HepG2 (cell line): ENCODE results near the gene DENND4B. TPM values are rescaled to one million over a fixed set of nuclear protein-coding genes. Genes with fewer than 3 reads are reported as not detected.
A peak's percentile ranks its signal among the peaks of the same experiment; 100 is the strongest.

ENCODE experiments used
- DMAP1 ChIP-seq: IDR thresholded peaks from 2 replicates; pipeline ENCODE4 v1.6.1; 2016
- EEA1 ChIP-seq: sonication (generic); formaldehyde crosslinking; IDR thresholded peaks from 2 replicates; pipeline ENCODE4 v1.5.1; 2020; ENCODE audit warnings: mild to moderate bottlenecking, missing genetic modification reagents, borderline replicate concordance
- FOSL1 ChIP-seq: sonication (generic); formaldehyde crosslinking; IDR thresholded peaks from 2 replicates; pipeline ENCODE4 v1.9.0; 2021; ENCODE audit warnings: missing genetic modification reagents, borderline replicate concordance
- HMGA1 ChIP-seq: sonication (generic); formaldehyde crosslinking; conservative IDR thresholded peaks from 2 replicates; pipeline ENCODE4 v1.4.0; 2020; ENCODE audit warnings: missing genetic modification reagents
- MXD3 ChIP-seq: IDR thresholded peaks from 2 replicates; pipeline ENCODE4 v1.6.1; 2016; ENCODE audit warnings: mild to moderate bottlenecking, missing biosample characterization, missing genetic modification reagents
- MXD4 ChIP-seq: IDR thresholded peaks from 2 replicates; pipeline ENCODE4 v1.6.1; 2016; ENCODE audit warnings: mild to moderate bottlenecking, missing biosample characterization, missing genetic modification reagents
- NFAT5 ChIP-seq: sonication (generic); formaldehyde crosslinking; IDR thresholded peaks from 2 replicates; pipeline ENCODE4 v1.4.0; 2020; ENCODE audit warnings: missing genetic modification reagents
- NFE2L1 ChIP-seq: sonication (generic); formaldehyde crosslinking; IDR thresholded peaks from 2 replicates; pipeline ENCODE4 v1.4.0; 2020; ENCODE audit warnings: missing genetic modification reagents, mild to moderate bottlenecking, borderline replicate concordance
- RNF219 ChIP-seq: sonication (generic); formaldehyde crosslinking; IDR thresholded peaks from 2 replicates; pipeline ENCODE4 v1.5.0; 2020; ENCODE audit warnings: mild to moderate bottlenecking, missing genetic modification reagents
- THRA ChIP-seq: sonication (generic); formaldehyde crosslinking; IDR thresholded peaks from 2 replicates; pipeline ENCODE4 v1.4.0; 2020; ENCODE audit warnings: missing genetic modification reagents, borderline replicate concordance
- ZFAT ChIP-seq: sonication (generic); formaldehyde crosslinking; conservative IDR thresholded peaks from 2 replicates; pipeline ENCODE4 v1.8.1; 2023; ENCODE audit warnings: missing genetic modification reagents, inconsistent platforms
- ZNF296 ChIP-seq: sonication (generic); formaldehyde crosslinking; conservative IDR thresholded peaks from 2 replicates; pipeline ENCODE4 v1.5.0; 2020; ENCODE audit warnings: mild to moderate bottlenecking, missing genetic modification reagents
- ZNF513 ChIP-seq: sonication (generic); formaldehyde crosslinking; conservative IDR thresholded peaks from 2 replicates; pipeline ENCODE4 v1.5.0; 2020; ENCODE audit warnings: missing genetic modification reagents
- ZNF615 ChIP-seq: sonication (generic); formaldehyde crosslinking; IDR thresholded peaks from 2 replicates; pipeline ENCODE4 v1.5.0; 2020; ENCODE audit warnings: mild to moderate bottlenecking, missing genetic modification reagents, borderline replicate concordance
- ZNF891 ChIP-seq: sonication (generic); formaldehyde crosslinking; IDR thresholded peaks from 2 replicates; pipeline ENCODE4 v1.5.0; 2020; ENCODE audit warnings: mild to moderate bottlenecking, missing genetic modification reagents
- polyA plus RNA-seq, 8 experiments: library from polyadenylated mRNA; depleted of rRNA in 3 of 8; stranded (reverse) in 7 of 8; unstranded in 1 of 8; fragments of >200 nt; fragmentation: Illumina TruSeq in 4 of 8; extraction: Trizol in 4 of 8; gene quantifications; 2 replicates each; pipeline versions ENCODE4 v1.2.1 to v1.2.3, GENCODE V29; 2011 to 2016; ENCODE audit warnings: low read depth in 4 of 8, missing spikeins in 1 of 8, mixed read lengths in 1 of 8; ENCODE audit not compliant: insufficient read depth in 1 of 8
- total RNA-seq, 5 experiments: library from RNA; depleted of rRNA; stranded (reverse); fragments of >200 nt; fragmentation: Illumina TruSeq; extraction: Trizol; gene quantifications; 2 replicates each; pipeline ENCODE4 v1.2.3, GENCODE V29; 2016; ENCODE audit warnings: low read depth in 1 of 5

DENND4B gene
- total and polyA plus RNA-seq, 2 of the 13 experiments (the other 11 are each of a cell fraction or from before 2014, with no cell fraction given), result 15.1 to 20.3 TPM

GRCh38 chr1:153990468-153991150, 44.1 kb upstream of the DENND4B start, which contains the start of gene RPS27 (continued):
- peak; percentile 59; the same call in 1 of the 2 replicates for TF ChIP-seq NFAT5 (CRISPR knock-in tag)
- TF ChIP-seq EEA1 (CRISPR knock-in tag), result peak; percentile 81; the same call in 1 of the 2 replicates
- TF ChIP-seq RNF219 (CRISPR knock-in tag), result no peak
- TF ChIP-seq ZNF513 (CRISPR knock-in tag), result no peak
- no peak for TF ChIP-seq NFE2L1 (CRISPR knock-in tag)
- peak; percentile 94 for TF ChIP-seq DMAP1 (CRISPR knock-in tag)
- TF ChIP-seq MXD3 (CRISPR knock-in tag), result peak; percentile 75; the same call in 1 of the 2 replicates
- TF ChIP-seq ZNF891 (CRISPR knock-in tag), result peak; percentile 75; the same call in 1 of the 2 replicates
- no peak for TF ChIP-seq ZNF296
- TF ChIP-seq MXD4 (CRISPR knock-in tag), result no peak
- no peak for TF ChIP-seq FOSL1
- peak; percentile 65 for TF ChIP-seq THRA (CRISPR knock-in tag)
- no peak for TF ChIP-seq ZNF615 (CRISPR knock-in tag)
- TF ChIP-seq HMGA1 (CRISPR knock-in tag), result no peak
- TF ChIP-seq ZFAT, result peak; percentile 79; the same call in 1 of the 2 replicates
